ENCODE data around the gene LTA4H. TPM values are rescaled to one million over a fixed set of nuclear protein-coding genes. Genes with fewer than 3 reads are reported as not detected.

LTA4H gene
- total RNA-seq, 4 donors from 2014 or later: 105 to 235 (median 123) TPM

- no peaks in the 10 kb centered on the region for H3K9me3 ChIP-seq
- intact Hi-C loops (cut with DNase I): no loop called here
- H3K36me3 ChIP-seq: no peaks in the 10 kb centered on the region
- TF ChIP-seq, protein P1, sequence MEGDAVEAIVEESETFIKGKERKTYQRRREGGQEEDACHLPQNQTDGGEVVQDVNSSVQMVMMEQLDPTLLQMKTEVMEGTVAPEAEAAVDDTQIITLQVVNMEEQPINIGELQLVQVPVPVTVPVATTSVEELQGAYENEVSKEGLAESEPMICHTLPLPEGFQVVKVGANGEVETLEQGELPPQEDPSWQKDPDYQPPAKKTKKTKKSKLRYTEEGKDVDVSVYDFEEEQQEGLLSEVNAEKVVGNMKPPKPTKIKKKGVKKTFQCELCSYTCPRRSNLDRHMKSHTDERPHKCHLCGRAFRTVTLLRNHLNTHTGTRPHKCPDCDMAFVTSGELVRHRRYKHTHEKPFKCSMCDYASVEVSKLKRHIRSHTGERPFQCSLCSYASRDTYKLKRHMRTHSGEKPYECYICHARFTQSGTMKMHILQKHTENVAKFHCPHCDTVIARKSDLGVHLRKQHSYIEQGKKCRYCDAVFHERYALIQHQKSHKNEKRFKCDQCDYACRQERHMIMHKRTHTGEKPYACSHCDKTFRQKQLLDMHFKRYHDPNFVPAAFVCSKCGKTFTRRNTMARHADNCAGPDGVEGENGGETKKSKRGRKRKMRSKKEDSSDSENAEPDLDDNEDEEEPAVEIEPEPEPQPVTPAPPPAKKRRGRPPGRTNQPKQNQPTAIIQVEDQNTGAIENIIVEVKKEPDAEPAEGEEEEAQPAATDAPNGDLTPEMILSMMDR (IDR thresholded peaks at IDR 0.05): no peak
- no peak for TF ChIP-seq POLR2A (IDR thresholded peaks at IDR 0.05)
- DNase-seq: no peak
- H3K27me3 ChIP-seq: no peaks in the 10 kb centered on the region
- 74 to 80% methylated on average over 11 of the region's 11 CpGs for WGBS, 2 donors
- no peak overlapping the region for H3K4me3 ChIP-seq
- H3K4me1 ChIP-seq: no peaks in the 10 kb centered on the region
- H3K27ac ChIP-seq: no peak overlapping the region
Measured at GRCh38 chr12:95988506-95989275, 46.7 kb downstream of the LTA4H start.

- WGBS, 2 donors: 79 to 80% methylated on average over 13 to 14 of the region's 14 CpGs
- Histone ChIP-seq H3K36me3 (no peaks in the 10 kb centered on the region), H3K27ac (no peak overlapping the region), H3K4me1 (no peaks in the 10 kb centered on the region), H3K9me3 (no peaks in the 10 kb centered on the region), H3K27me3 (no peaks in the 10 kb centered on the region), H3K4me3 (no peak overlapping the region)
- intact Hi-C loops (cut with DNase I): no loop called here
- DNase-seq: no peak
- no peak for TF ChIP-seq POLR2A (IDR thresholded peaks at IDR 0.05)
- TF ChIP-seq, protein P1 (IDR thresholded peaks at IDR 0.05): no peak
Measured at GRCh38 chr12:95986635-95987570, 48.5 kb downstream of the LTA4H start.

DNA sequence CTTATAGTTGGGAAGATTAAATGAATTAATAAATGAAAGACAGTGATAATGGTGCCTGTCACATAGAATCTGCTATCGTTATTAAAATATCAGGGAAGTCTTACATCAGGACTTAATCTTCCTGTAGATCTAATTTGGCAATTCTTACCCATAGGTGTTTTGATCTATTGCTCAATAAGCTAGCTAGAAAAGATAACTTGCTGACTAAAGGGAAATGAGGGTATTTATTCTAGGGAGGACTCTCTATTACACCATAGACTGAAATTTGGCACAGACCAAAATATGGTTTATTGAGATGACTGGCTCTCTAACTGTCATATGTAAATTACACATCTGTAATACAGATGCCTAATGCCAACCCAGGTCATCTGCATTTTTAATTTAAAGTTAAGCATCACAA, 50.7 kb downstream of the LTA4H start:
- intact Hi-C loops (cut with DNase I): no loop called here
- WGBS, 2 donors: 81 to 89% methylated on average over 1 of the region's 1 CpG
- no peaks in the 10 kb centered on the region for H3K36me3 ChIP-seq

DNA sequence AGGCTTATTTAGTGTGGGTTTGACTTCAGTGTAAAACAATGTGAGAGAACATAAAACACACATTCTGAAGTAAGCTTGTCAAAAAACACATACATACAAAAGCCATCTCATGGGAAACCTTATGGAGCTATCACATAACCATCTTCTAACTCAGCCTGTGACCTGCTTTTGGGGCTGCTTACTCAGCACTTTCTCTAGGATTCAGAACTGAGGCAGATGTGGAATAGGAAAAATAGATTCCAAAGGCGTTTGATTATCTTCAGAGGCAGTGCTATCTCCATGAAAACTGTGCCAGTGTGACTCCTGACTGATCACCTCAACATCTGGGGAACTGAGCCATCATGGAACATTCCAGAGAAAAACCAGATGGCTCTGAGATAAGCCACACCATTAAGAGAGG, 52.8 kb downstream of the LTA4H start:
- no peak overlapping the region for H3K27ac ChIP-seq
- intact Hi-C loops (cut with DNase I): no loop called here
- 77 to 100% methylated on average over 1 of the region's 1 CpG for WGBS, 2 donors
- no peaks in the 10 kb centered on the region for H3K27me3 ChIP-seq
- no peak for DNase-seq
- H3K36me3 ChIP-seq: no peaks in the 10 kb centered on the region
- TF ChIP-seq, protein P1 (IDR thresholded peaks at IDR 0.05): no peak
- no peak for TF ChIP-seq POLR2A (IDR thresholded peaks at IDR 0.05)
- H3K9me3 ChIP-seq: no peaks in the 10 kb centered on the region
- H3K4me3 ChIP-seq: no peak overlapping the region
- H3K4me1 ChIP-seq: no peaks in the 10 kb centered on the region

More for the DNA sequence above, 50.7 kb downstream of the LTA4H start:
- TF ChIP-seq POLR2A (IDR thresholded peaks at IDR 0.05): no peak
- TF ChIP-seq, protein P1 (IDR thresholded peaks at IDR 0.05): no peak
- H3K4me1 ChIP-seq: no peaks in the 10 kb centered on the region
- no peak for DNase-seq
- H3K27ac ChIP-seq: no peak overlapping the region
- H3K9me3 ChIP-seq: no peaks in the 10 kb centered on the region
- no peak overlapping the region for H3K4me3 ChIP-seq
- H3K27me3 ChIP-seq: no peaks in the 10 kb centered on the region

DNA sequence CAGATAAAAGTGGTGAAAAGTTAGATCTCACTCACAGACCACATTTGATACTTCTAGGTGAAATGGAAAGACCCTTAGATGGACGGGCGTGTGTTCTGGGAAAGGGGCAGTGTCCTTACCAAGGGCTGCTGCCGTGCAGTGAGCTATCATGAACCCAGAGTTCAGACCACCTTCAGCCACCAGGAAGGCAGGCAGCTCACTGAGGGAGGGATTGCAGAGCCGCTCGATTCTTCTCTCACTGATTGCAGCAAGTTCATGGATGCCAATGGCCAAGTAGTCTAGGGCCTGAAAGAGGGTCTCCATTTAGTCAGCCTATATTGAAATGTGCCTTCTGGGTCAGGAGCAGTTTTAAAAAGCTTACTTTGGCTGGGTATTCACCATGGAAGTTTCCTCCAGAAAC, 55.0 kb downstream of the LTA4H start:
- no peak for DNase-seq
- H3K36me3 ChIP-seq: no peaks in the 10 kb centered on the region
- 95 to 98% methylated on average over 5 of the region's 5 CpGs for WGBS, 2 donors

More for the DNA sequence above, 55.0 kb downstream of the LTA4H start:
- TF ChIP-seq POLR2A (IDR thresholded peaks at IDR 0.05): no peak
- TF ChIP-seq, protein P1 (IDR thresholded peaks at IDR 0.05): no peak
- H3K27ac ChIP-seq: no peak overlapping the region
- no peaks in the 10 kb centered on the region for H3K27me3 ChIP-seq
- H3K4me1 ChIP-seq: no peaks in the 10 kb centered on the region
- H3K4me3 ChIP-seq: no peak overlapping the region
- intact Hi-C loops (cut with DNase I): no loop called here
- H3K9me3 ChIP-seq: no peaks in the 10 kb centered on the region

All from esophagus squamous epithelium (tissue), 5 donors.